GM18870 (cell line): Measurements from ENCODE around the gene STUM.

Experiments
- ATAC-seq: cut with Tn5 transposase; IDR thresholded peaks from one replicate; pipeline ENCODE4 v1.9.1; 2021; ENCODE audit warnings: moderate library complexity; ENCODE audit not compliant: unreplicated experiment

The STUM gene

GRCh38 chr1:226532553-226532952 is 16.0 kb upstream of the STUM start:
- ATAC-seq = no peak

DNA sequence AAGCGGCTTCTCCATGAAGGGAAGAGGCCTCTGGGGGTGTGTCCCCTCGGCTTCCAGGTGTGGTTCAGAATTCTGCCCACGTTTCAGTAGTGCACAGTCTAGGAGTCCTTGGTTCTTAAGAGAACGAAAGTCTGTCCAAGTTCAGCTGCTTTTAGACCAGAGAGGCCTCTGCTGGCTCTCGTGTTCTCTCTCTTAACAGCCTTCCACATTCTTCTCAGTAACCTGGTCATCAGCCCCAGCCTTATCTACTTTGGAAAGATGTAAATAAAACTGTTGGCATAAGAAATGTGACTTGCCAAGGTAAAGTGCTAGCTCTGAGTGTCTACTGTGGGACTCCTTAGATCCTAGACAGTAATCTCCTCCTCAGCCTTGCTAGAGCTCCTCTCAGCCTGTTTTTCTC is 15.3 kb upstream of the STUM start:
- ATAC-seq = no peak

DNA sequence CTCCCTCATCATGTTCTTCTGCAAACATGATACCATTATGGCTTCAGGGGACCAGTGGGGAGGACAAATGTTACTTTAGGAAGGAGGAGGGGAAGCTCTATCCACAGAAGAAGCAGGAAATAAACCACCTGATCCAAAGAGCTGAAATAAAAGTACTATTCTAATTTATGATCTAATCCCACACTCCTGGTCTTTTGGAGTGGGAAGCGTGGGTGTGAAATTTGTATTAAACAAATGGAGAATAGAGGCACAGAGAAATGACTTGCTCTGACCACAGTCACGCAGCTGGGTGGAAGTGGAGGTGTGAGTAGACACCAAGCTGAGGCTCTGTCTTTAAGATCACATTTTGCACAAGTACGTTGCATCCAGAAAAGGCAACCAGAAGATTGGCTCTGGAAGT is 14.5 kb upstream of the STUM start:
- ATAC-seq = no peak

- no peak for ATAC-seq
Observed at GRCh38 chr1:226534645-226535044, 13.9 kb upstream of the STUM start.

- no peak for ATAC-seq
Observed at GRCh38 chr1:226535666-226536065, 12.9 kb upstream of the STUM start.

GRCh38 chr1:226541231-226541630 is 7.3 kb upstream of the STUM start:
- no peak for ATAC-seq

DNA sequence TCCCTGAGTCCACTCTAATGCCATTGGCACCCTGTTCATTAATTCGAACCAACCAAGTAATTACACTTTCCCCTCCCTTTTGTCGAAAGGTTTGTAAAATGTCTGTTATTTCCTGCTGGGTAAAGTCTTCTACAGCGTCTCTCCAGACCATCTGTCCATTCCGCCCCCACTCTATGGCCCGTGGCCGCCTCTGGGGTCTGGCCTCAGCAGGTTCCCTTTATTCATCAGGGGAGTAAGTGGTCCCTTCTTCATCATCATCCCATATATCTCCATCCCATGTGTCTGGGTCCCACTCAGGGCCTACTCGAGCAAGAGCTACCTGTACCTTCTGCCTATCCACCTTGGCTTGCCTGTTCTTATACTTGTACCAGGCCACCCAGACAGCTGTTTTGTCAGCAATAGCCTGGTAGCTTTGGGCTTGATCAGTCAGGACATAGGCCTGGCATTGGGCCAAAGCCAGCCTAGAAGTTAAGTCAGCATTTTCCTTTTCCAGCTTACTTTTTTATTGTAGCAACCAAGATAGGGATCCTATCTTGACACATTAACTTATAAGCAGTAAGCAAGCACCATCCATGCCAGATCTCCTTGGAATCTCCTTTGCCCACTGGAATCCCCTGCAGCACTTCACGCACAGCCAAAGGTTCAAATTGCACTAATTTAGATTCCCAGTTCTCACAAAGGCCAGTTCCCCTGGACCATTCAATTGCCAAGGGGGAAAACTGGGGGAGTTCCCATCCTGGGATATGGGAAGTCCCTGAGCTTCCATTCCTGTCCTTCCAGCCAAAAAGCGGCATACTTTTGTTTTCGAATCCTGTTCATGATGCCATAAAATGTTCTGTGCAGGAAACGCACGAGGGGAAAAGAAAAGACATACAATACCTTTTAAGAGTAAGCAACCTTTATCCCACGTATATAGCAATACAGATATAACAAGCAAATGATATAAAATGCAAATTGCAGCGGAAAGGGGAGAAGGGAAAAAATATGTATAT is 6.6 kb upstream of the STUM start:
- ATAC-seq = no peak

- ATAC-seq = no peak
Observed at GRCh38 chr1:226542623-226543103, 5.9 kb upstream of the STUM start.

- ATAC-seq = no peak
Observed at GRCh38 chr1:226545836-226546596, 2.5 kb upstream of the STUM start.

- ATAC-seq = no peak
Observed at GRCh38 chr1:226546926-226547325, 1.6 kb upstream of the STUM start.

DNA sequence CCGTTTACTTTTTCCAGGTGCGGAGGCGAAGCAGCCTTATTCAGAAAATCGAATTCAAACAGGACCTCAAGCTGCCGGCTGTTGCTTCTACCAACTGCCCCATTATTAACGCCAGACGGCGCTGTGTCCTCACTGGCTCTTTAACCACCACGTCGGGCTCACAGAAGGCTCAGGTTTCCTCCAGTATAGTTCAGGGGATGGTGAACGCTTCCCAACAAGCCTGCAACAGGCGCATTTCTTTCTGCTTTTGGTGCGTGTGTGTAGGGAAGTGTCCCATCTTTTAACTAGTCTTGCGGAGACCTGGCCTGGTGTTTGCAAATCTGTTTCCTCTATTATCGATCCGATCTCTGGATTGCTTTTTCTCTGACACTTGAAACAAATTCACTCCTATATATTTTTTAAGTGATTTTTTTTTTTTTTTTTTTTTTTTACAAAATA is 791 bp upstream of the STUM start:
- peak; percentile 60 for ATAC-seq

DNA sequence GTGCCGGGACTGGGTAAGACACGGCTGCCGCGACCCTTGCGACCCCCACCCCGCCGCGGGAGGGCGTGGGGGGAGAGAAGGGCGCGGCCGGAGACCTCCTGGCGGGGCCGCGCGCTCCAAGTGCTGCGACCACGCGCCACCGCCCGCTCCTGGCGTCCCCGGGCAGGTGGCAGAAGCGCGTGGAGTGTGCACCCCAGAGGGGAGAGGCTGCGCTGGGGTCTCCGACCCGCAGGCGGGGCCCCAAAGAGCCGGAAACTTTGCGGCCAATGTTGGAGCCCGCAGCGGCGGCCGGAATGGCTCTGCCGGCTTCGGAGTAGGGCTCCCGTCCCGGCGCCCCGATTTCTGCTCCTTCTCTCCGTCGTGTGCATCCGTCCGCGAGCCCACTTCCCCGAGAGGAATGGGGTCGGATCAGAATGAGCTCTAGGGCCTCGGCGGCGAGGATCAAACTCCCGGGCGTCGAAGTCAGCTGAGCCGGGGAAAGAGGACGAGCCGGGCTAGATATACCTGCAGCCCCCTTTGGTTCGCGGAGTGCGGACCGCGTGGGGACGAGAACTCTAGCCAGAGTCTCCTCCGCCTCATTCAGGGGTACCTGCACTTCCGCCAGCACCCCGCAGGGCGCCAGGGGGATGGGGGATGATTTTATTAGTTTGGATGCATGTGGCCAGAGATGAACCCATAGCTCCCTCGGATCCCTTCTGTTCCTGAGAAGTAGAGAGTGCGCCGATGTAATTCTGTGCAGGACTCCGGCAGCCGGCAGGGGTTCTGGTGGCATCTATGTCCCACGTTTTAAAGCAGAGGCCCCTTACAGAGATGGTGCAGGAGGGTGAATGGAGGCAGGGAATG is 751 bp downstream of the STUM start:
- ATAC-seq = no peak

DNA sequence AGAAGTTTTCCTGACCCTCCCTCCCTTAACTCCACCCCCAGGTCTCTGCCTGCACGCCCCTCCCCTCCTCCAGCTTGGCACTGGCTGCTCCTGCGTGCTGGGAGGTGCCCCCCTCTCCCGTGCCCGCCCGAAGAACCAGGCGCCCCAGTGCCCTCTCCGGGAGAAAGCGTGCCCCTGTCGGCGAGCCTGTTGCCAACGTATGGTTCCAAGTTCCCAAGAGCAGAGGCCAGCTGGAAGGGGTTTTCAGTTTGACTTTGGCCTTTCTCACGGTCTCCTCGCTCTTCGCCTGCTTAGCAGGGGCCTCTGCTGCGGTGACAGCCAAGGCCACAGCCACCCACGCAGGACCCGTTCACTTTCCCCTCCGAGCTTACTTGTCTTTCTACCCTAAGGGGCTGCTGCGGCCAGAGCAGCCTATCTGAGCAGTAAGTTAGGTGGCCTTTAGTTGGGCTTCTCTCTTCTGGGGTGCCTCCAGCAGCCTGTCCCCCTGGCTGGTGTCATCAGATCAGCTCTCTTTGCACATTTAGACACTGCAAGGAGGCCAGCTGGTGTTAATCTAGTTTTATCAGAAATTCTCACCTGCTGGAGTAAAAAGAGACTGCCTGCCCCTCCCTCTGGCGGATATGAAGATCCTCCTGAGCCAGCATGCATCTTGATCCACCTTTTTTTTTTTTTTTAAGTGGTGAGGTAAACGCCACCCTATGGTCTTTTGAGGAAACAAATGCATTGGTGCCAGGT is 1.5 kb downstream of the STUM start:
- no peak for ATAC-seq

GRCh38 chr1:226550672-226551041 is 2.1 kb downstream of the STUM start:
- no peak for ATAC-seq

- ATAC-seq = no peak
Observed at GRCh38 chr1:226551299-226551698, 2.7 kb downstream of the STUM start.

- no peak for ATAC-seq
Observed at GRCh38 chr1:226552061-226552460, 3.5 kb downstream of the STUM start.

- no peak for ATAC-seq
Observed at GRCh38 chr1:226553266-226553923, 4.8 kb downstream of the STUM start.

GRCh38 chr1:226553924-226554282 is 5.3 kb downstream of the STUM start:
- ATAC-seq = no peak

GRCh38 chr1:226555092-226555491 is 6.5 kb downstream of the STUM start:
- no peak for ATAC-seq

GRCh38 chr1:226557424-226557823 is 8.9 kb downstream of the STUM start:
- ATAC-seq = no peak
